Skeletal muscle satellite cell (primary cell): ENCODE data around the gene CIAO2A.
"Not testable (repeated sequence)": the region's sequence is repeated elsewhere in the genome, so short reads cannot be mapped to it uniquely, and the experiment has no call there.

ENCODE experiments used
- H3K27me3 ChIP-seq: 2 replicates; pipeline ENCODE4 v1.7.0; 2013; ENCODE audit warnings: low read length; ENCODE audit not compliant: control insufficient read depth, insufficient read depth
- H3K36me3 ChIP-seq: 2 replicates; pipeline ENCODE4 v1.7.0; 2013; ENCODE audit warnings: mild to moderate bottlenecking, control low read depth, low read length; ENCODE audit not compliant: insufficient read depth
- H3K4me1 ChIP-seq: 2 replicates; pipeline ENCODE4 v1.7.0; 2013; ENCODE audit warnings: low read length; ENCODE audit not compliant: control insufficient read depth, insufficient read depth
- H3K4me2 ChIP-seq: 2 replicates; pipeline ENCODE4 v1.7.0; 2013; ENCODE audit warnings: mild to moderate bottlenecking, low read length
- H3K4me3 ChIP-seq: 2 replicates; pipeline ENCODE4 v1.7.0; 2013; ENCODE audit warnings: low read length
- H3K9ac ChIP-seq: 2 replicates; pipeline ENCODE4 v1.7.0; 2013; ENCODE audit warnings: mild to moderate bottlenecking, low read depth, low read length, moderate library complexity
- H3K9me3 ChIP-seq: replicated peaks from 2 replicates; pipeline ENCODE4 v1.7.0; 2013; ENCODE audit warnings: mild to moderate bottlenecking, control low read depth, low read length

CIAO2A gene

GRCh38 chr15:64130159-64130558 lies 36.5 kb upstream of the CIAO2A start:
- H3K27me3 ChIP-seq = no peaks in the 10 kb centered on the region
- H3K9me3 ChIP-seq = no peaks in the 10 kb centered on the region
- H3K4me2 ChIP-seq = no peak overlapping the region
- no peak overlapping the region for H3K9ac ChIP-seq
- H3K4me1 ChIP-seq = no peaks in the 10 kb centered on the region
- H3K36me3 ChIP-seq = peaks cover 76% of the 10 kb centered on the region
- H3K4me3 ChIP-seq = no peak overlapping the region

GRCh38 chr15:64127521-64128270 lies 34.1 kb upstream of the CIAO2A start:
- no peaks in the 10 kb centered on the region for H3K9me3 ChIP-seq
- peaks cover 78% of the 10 kb centered on the region for H3K36me3 ChIP-seq
- H3K27me3 ChIP-seq = no peaks in the 10 kb centered on the region
- H3K4me3 ChIP-seq = no peak overlapping the region
- H3K9ac ChIP-seq = no peak overlapping the region
- no peaks in the 10 kb centered on the region for H3K4me1 ChIP-seq
- H3K4me2 ChIP-seq = no peak overlapping the region

GRCh38 chr15:64125978-64126377 lies 32.3 kb upstream of the CIAO2A start:
- Histone ChIP-seq H3K9me3 (no peaks in the 10 kb centered on the region), H3K27me3 (no peaks in the 10 kb centered on the region), H3K4me2 (no peak overlapping the region), H3K4me3 (no peak overlapping the region), H3K9ac (no peak overlapping the region), H3K4me1 (no peaks in the 10 kb centered on the region), H3K36me3 (peaks cover 76% of the 10 kb centered on the region)

GRCh38 chr15:64122936-64123351 lies 29.3 kb upstream of the CIAO2A start:
- Histone ChIP-seq H3K4me1 (no peaks in the 10 kb centered on the region), H3K9ac (no peak overlapping the region), H3K36me3 (peaks cover 78% of the 10 kb centered on the region), H3K27me3 (no peaks in the 10 kb centered on the region), H3K4me2 (no peak overlapping the region), H3K9me3 (no peaks in the 10 kb centered on the region), H3K4me3 (no peak overlapping the region)

- H3K9me3 ChIP-seq = no peaks in the 10 kb centered on the region
- H3K4me1 ChIP-seq = no peaks in the 10 kb centered on the region
- H3K36me3 ChIP-seq = peaks cover 73% of the 10 kb centered on the region
- H3K4me2 ChIP-seq = no peak overlapping the region
- H3K9ac ChIP-seq = no peak overlapping the region
- no peaks in the 10 kb centered on the region for H3K27me3 ChIP-seq
- no peak overlapping the region for H3K4me3 ChIP-seq
Observed at GRCh38 chr15:64122444-64122843, 28.8 kb upstream of the CIAO2A start.

GRCh38 chr15:64121614-64122013 lies 28.0 kb upstream of the CIAO2A start:
- Histone ChIP-seq H3K9ac (no peak overlapping the region), H3K36me3 (peaks cover 68% of the 10 kb centered on the region), H3K4me2 (no peak overlapping the region), H3K27me3 (no peaks in the 10 kb centered on the region), H3K9me3 (no peaks in the 10 kb centered on the region), H3K4me3 (no peak overlapping the region), H3K4me1 (no peaks in the 10 kb centered on the region)

GRCh38 chr15:64120322-64120721 lies 26.7 kb upstream of the CIAO2A start:
- not testable (repeated sequence) for H3K9me3 ChIP-seq, H3K4me1 ChIP-seq, H3K27me3 ChIP-seq, H3K9ac ChIP-seq, H3K4me3 ChIP-seq, H3K4me2 ChIP-seq
- H3K36me3 ChIP-seq = peaks cover 69% of the 10 kb centered on the region

- Histone ChIP-seq H3K4me3 (no peak overlapping the region), H3K4me1 (no peaks in the 10 kb centered on the region), H3K27me3 (no peaks in the 10 kb centered on the region)
Observed at GRCh38 chr15:64117759-64118487, 24.3 kb upstream of the CIAO2A start.

GRCh38 chr15:64112904-64113303 lies 19.3 kb upstream of the CIAO2A start:
- Histone ChIP-seq H3K4me2 (no peak overlapping the region), H3K4me1 (no peaks in the 10 kb centered on the region), H3K4me3 (no peak overlapping the region), H3K9ac (no peak overlapping the region), H3K36me3 (peaks cover 31% of the 10 kb centered on the region), H3K27me3 (no peaks in the 10 kb centered on the region), H3K9me3 (no peaks in the 10 kb centered on the region)

More at GRCh38 chr15:64117759-64118487, 24.3 kb upstream of the CIAO2A start:
- H3K9ac ChIP-seq = no peak overlapping the region
- no peak overlapping the region for H3K4me2 ChIP-seq
- no peaks in the 10 kb centered on the region for H3K9me3 ChIP-seq
- H3K36me3 ChIP-seq = peaks cover 70% of the 10 kb centered on the region

GRCh38 chr15:64112073-64112772 lies 18.6 kb upstream of the CIAO2A start:
- Histone ChIP-seq H3K27me3 (no peaks in the 10 kb centered on the region), H3K4me3 (no peak overlapping the region), H3K4me2 (no peak overlapping the region), H3K9ac (no peak overlapping the region), H3K4me1 (no peaks in the 10 kb centered on the region), H3K36me3 (peaks cover 31% of the 10 kb centered on the region), H3K9me3 (no peaks in the 10 kb centered on the region)

- no peaks in the 10 kb centered on the region for H3K9me3 ChIP-seq
- no peak overlapping the region for H3K4me2 ChIP-seq
- no peaks in the 10 kb centered on the region for H3K27me3 ChIP-seq
- no peak overlapping the region for H3K4me3 ChIP-seq
- H3K9ac ChIP-seq = no peak overlapping the region
- peaks cover 31% of the 10 kb centered on the region for H3K36me3 ChIP-seq
- no peaks in the 10 kb centered on the region for H3K4me1 ChIP-seq
Observed at GRCh38 chr15:64111679-64112050, 18.0 kb upstream of the CIAO2A start.
